Measurements from ENCODE around the gene RUNDC1.
A peak's percentile ranks its signal among the peaks of the same experiment; 100 is the strongest.

RUNDC1 gene

DNA sequence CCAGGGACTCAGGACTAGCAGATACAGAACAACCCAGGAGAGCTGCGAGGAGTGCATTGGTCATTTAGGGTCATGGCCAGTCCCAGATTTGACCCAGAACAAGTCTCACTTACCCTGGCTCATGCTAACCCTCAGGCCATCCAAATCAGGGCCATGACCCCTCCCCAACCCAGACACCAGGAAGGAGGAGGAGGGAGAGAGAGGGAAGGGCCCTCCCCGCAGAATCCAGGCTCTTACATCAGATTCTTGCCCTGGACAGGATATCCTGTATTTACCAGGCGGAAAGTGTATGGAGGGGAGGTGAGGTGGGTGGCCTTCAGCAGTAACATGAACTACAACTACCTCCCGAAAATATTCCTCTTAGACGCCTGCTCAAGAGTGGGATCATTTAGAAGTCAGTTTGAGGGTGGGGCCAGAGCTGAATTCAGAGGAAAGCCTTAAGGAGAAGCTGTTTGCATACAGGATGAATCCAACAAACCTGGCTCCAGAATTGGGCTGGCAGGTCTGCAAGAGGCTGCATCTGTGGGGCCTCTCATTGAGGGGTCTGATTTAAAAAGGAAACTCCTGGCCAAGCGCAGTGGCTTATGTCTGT lies 39.8 kb downstream of the RUNDC1 start:
- DNase-seq = no peak

DNA sequence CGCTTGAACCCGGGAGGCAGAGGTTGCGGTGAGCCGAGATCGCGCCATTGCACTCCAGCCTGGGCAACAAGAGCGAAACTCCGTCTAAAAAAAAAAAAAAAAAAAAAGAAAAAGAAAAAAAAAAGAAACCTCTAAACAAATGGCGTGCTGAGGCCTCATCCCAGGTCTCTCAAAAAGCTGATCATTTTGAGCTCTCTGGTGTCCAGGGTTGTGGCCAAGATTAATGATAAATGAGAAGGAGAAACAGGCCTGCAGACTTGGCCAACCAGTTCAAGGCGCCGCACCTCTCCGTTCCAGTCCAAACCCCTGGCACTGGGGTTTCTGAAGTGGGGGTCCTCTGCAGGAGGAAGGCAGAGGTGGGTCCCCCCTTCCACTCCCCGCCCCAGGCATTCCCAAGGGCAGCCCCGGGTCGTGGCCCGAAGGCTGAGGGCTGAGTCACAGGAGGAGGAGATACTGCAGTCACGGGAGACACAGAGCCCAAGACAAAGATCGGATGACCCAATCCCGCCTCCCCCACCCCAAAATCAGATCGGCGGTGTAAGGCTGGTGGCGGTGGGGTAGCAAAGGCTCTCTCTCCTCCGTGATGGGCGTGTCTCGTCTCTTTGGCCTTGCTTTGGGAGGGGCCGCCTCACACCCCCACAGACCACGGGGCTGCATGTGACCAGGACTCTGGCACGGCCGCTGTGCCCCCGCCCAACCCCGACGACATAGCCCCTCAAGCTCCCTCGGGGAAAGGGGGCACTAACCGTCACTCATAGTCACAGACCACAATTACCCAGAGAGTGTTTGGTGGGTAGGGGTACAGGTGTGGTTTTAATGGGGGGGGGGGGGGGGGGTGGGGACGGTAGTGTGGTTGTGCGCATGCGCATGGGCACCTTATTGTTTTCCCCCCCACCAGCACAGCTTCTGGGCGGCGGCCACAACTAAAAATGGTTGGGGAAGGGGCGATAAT lies 40.7 kb downstream of the RUNDC1 start:
- DNase-seq = no peak

DNA sequence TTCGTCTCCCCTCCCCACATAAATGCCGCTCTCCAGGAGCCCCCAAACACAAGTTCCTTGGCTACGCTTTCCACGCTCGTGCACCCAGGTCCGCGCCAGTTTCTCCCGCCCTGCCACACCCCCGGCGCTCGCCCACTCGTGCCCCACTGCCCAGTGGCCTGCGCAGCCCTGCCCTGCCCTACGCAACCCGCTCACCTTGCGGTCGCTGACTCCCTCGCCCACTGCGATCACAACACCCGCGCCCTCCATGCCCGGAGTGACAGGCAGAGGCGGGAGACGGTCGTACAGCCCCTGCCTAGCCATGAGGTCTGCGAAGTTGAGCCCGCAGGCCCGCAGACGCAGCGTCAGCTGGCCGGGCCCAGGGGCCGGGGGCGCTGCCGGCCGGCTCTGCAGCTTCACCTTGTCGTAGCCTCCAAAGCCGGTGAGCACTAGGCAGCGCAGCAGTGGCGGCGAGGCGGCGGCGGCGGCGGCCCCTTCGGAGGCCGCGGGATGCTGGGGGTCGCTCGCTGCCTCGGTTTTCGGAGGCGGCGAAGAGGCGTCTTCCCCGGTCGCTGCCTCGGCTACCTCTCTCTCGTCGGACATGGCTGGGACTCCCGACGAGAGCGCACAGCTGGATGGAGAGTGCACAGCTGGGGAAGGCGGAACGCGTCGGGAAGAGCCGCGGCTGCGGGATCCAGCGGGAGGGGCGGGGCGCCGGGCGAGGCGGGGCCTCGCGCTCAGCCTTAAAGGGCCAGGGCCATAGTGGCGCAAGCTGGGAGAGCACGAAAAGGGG lies 41.6 kb downstream of the RUNDC1 start, which contains the start of gene VAT1:
Gene VAT1, minus strand, starts transcription at position 645 of the 772 bp plus-strand sequence. Its CDS starts 63 bp downstream, at position 582.
- DNase-seq = peak; percentile 78 to 80

DNA sequence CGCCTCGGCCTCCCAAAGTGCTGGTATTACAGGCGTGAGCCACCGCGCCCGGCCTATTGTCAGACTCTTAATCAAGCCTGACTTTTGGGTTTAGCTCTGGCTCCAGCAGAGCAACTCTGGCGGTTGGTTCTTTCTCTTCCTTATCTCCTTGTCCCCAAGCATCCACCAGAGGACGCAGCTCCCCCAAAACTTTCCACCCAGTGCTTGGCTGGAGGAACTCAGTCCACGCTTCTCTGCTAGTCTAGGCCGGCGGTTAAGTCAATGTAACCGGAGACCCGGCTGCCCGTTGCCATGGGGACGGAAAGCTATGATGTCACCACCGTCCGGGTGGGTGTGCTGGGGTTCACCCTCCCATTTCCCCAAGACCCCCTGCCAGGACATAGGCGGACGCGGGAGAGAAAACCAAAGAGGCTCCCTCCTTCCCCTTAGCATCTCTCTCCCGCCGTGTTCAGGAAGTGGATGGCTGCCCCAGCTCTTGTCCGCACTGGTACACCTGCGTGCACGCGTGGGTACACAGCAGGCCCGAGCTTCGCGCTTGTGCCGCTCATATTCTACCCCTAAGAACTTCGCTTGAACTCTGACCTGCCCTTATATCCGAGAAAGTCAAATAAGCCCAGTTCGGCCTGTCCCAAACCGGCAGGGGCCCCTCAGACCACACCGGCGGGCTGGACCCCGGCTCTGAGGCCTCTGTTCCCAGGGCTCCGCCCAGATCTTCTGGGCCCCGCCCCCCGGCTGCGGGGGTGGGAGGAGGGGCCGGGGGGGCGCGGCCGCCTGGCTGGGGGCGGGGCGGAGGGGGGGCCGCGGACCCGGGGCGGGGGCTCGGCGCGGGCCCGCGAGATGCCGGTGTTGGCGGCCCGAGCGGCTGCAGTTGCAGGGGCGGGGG lies 44.3 kb downstream of the RUNDC1 start, which contains the start of gene RND2:
Gene RND2, plus strand, starts transcription at position 825 of the 883 bp plus-strand sequence. CDS start 117 bp downstream, outside the sequence.
- DNase-seq = peak; percentile 84 to 87

DNA sequence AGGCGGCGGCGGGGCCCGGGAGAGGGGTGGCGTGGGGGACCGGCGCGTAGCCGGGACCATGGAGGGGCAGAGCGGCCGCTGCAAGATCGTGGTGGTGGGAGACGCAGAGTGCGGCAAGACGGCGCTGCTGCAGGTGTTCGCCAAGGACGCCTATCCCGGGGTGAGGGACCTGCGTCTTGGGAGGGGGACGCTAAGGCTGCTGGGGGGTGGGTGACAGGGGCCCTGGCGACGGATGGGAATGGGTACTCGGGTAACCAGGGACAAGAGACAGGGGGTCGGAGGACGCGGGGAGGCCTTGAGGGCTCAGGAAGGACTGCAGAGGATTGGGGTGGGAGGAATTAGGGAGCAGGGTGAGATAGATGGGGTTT lies 44.9 kb downstream of the RUNDC1 start:
- DNase-seq = no peak

DNA sequence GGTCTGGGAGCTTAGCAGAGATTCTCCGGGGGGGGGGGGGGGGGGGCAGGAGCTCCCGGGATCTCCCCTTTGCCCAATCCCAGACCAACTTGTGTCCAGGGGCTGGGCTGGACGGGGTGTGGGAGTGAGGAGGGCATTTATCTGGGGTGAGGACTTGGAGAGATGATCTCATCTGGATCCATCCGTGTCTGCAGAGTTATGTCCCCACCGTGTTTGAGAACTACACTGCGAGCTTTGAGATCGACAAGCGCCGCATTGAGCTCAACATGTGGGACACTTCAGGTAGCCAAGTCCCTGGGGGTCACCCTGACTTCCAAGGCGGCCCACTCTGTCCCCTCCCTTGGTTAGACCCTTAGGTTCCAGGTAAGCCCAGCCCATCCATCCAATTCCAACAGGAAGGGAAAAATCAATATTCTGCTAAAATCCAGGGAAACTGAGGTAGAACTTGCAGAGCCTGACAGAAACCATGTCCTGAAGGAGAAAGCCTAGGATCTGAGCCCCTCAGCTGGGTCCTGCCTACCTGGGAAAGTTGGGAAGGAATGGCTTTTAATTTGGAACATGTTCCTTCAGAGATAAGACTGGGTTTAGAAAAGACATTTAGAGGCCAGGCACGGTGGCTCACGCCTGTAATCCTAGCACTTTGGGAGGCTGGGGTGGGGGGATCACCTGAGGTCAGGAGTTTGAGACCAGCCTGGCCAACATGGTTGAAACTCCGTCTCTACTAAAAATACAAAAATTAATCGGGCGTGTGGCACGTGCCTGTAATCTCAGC lies 45.6 kb downstream of the RUNDC1 start:
- DNase-seq = no peak

DNA sequence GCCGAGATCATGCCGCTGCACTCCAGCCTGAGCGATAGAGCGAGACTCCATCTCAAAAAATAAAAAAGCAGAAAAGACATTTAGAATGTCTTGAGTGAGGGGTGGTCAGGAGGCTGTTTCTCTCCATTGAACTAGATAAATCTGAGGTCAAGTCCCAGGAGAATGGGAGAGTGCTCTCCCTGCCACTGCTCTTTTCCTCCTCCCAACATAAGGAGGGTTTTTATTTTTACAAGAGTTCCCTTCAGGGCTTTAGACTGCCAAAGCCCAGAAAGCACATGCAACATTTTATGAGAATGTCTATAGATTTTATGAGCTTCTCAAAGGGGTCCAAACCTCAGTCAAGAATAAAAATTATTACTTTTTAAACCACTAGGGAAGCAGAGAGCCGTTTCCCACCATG lies 46.2 kb downstream of the RUNDC1 start:
- DNase-seq = no peak

DNA sequence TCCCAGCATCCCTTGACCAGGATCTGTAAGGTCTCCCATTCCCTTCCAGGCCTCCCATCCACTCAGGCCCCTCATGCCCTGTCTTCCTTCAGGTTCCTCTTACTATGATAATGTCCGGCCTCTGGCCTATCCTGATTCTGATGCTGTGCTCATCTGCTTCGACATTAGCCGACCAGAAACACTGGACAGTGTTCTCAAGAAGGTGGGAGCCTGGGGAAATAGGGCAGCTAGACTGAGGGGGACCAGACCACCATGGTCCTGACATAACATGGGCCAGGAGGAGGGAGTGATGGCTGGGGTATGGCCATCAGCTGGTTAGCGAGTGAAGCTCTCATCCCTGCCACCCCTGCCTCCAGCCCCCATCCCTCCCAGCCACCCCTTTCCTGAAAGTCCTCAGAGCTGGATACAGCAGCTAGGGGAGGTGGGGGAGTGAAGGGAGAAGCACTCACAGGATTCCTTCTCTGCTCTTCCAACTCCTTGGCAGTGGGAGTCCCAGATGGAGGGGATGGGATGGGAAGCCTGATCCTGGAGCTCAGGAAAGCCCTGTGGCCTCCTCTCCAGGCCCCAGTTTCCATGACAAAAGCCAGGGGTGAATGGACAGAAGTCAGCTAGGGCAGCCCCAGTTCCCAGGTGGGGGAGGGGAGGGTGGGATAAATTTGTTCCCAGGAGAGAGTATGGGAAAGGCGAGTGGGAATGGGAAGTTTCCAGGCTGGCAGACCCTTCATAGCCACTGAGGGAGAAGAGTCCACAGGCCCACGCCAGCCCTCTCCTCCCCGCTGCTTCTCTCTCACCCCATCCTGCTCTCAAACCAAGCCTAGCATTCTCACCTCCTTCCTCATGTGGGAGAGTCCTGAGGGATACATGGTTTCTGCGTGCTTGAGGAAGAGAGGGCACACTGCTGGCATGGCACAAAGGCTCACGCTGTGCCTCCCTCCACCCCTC lies 47.0 kb downstream of the RUNDC1 start:
- no peak for DNase-seq

DNA sequence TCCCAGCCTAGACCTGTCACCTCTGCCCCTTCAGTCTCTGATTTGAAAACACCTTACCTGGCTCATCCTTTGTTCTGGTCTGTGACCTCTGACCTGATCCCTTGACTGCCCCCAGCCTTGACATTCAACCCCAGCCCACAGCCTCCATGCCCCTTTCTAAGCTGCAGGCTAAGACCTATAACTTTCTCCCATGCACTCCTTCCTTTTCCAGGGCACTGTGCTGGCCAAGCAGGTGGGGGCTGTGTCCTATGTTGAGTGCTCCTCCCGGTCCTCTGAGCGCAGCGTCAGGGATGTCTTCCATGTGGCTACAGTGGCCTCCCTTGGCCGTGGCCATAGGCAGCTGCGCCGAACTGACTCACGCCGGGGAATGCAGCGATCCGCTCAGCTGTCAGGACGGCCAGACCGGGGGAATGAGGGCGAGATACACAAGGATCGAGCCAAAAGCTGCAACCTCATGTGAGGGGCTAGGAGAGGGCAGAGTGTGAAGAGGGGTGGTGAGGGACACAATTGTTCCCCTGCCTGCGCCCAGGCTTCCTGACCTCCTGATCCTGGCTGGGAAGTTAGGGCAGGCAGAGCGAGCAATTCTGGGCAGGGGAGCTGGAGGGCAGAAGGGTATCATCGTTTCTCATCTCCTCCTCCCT lies 48.0 kb downstream of the RUNDC1 start:
- no peak for DNase-seq

DNA sequence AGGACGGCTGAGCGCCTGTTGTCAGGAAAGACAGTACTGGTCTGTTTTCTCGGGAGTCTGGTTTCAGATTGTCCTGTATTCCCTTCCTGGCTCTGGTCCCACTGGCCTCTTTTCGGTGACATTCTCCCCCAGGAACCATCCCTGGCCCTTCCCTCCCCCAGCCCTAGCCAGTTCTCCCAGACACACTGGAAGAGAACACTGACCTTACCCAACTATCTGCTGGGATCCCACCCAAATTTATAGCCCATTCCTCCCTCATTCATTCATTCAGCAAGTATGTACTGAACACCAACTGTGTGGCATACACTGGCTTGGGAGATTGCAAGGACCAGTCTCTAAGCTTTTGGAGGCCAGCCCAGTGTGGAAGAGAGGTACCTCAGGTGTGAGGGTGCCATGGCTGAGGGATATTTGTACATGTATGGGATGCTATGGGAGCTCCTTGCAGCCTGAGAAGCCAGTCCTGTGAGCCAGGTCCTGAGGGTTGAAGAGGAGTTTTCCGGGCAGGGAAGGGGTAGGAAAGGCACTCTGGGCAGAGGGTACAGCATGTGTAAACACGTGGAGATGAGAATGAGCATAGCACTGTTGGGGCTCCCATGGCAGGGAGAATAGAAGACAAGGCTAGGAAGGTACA lies 49.9 kb downstream of the RUNDC1 start:
- no peak for DNase-seq

DNA sequence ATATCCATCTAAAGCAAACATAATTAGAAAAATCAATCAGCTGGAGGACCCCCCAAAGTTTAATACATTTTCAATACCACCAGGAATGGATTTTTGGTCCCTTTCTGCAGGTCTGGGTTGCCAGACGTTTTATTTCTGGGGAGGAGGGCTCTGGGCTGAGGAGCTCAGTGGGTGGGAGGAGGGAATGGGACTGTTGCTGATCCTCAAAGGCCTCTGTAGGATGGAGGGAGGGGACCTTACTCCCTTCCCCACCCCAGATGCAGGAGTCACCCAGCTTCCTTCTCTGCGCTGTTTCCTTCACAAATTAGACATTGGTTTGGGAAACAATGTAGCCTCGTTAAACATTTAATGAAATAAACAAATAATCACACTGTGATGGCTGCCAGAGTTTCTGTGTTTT lies 51.3 kb downstream of the RUNDC1 start:
- no peak for DNase-seq

DNA sequence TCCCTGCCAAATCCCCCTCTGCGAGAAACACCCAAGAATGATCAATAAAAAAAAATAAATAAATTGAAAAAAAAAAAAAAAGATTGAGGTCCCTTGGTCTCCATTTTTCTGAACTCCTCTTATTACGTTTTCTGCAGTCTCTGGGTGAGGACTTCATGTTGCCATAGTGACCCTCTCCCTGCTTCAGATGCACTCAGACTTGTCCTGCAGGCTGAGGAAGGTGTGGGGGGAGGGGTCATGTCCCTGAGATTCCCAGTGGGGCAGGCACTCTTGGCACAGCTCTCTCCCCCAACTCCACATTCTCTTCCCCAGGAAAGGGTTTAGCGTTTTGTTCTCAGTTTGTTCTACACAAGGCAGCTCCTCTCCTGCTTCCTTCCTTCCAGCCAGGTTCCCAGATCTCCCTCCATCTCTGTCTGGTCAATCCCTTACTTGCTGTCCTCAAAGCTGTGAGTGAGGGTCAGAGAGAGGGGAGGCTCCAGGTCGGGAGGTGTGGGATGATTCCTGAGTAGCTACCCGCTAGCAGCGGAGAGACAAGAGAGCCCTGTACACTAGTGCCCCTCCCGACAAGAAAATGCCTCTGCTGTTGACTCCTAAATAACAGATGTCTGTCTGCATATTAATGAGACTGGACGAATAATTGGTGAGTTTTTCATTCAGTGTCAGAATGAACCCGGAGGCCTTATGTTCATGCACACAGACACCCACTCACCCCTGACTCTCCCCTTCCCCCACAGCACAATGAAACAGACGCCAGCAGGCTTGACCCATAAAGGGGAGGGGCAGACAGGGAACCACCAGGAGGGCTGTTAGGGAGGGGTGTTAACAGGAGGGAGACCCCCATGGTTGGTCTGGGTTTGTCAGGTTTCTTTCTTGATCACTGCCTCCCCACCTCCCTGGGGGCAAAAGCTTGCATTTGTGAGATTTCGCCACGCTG lies 53.9 kb downstream of the RUNDC1 start:
- DNase-seq = no peak

DNA sequence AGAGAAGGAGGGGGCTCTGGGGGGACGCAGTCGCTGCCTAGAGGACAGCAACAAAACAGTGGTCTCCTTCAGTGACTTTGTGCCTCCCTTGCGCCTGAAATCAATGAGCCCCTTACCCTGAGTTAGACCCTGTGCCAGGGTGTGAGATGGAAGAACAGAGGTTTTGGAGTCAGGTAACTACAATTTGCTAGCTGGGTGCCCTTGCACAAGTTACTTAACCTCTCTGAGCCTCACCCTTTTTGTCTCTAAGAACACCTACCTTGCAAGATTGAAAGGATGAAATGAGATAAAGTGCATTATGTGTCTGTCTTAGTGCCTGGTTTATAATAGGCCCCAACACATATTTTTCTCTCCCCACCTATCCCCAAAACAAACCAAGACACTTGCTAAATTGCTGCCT lies 54.5 kb downstream of the RUNDC1 start:
- no peak for DNase-seq

DNA sequence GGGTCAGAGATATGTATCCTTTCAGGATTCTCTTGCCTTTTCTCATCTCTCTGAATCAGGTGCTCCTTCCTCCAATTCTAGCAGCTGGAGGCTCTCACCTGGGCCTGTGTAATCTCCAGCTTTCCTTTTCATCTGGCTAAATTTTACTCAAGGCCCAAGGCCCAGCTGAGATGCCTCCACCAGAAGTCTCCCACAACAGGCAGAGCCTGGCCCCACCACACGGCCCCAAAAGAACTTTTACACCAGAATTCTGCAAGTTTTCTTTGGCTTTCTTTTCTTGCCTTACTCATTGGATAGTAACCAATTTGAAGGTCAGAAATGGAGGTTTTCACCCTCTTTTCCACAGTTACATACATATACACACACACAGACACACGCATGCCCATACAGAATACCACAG lies 59.3 kb downstream of the RUNDC1 start:
- no peak for DNase-seq

DNA sequence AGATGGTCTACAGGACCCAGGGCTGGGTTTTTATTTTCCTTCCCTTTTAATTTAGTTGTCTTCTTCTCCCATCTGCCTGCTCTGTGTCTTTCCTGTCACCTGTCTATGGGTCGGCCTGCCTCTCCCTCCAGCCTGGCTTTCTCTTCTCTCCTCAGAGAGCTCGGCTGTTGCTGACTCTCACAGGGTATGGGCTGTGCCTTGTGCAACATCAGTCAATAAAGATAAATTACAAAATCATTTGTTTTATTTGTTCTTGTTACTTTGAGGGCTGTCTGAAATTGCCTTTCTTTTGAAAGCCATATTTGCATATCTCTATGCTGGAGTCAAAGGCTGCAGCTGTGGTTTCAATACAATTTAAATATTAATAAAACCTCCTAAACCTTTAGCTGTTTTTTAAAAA lies 60.3 kb downstream of the RUNDC1 start:
- no peak for DNase-seq

DNA sequence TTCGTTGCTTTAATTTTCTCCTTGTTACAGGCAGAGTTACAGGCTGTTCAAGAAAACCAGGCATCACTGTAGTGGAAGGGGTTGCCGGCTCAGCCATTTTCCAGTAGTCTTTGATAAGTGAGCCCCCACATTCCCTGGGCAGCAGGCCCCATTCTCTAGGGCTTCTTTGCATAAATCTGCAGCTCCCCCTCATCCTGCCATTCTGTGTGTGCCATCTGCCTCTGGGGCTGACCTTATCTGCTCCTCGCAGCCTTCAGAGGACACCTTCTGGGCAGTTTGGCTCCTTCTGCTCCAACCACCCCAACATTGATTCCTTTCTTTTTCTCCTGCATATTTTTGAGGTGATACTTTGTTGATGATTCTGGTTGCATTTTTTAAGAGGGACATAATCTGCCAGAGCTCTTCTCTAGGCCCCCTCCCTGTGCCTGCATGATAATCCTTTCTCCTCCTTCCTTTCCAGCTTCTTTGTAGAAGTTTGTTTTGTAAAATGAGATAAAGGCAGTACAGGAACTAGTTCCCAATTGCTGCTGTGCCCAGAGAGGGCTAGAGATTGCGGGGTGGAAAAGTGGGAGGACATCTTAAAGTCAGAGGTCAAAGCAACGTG lies 61.8 kb downstream of the RUNDC1 start:
- no peak for DNase-seq
